ENCODE measurements around the gene IL22RA1. TPM values are rescaled to one million over a fixed set of nuclear protein-coding genes. Genes with fewer than 3 reads are reported as not detected.

The IL22RA1 gene
- polyA plus RNA-seq, 2 of the 4 experiments (the other 2 are of a cell fraction), result 1.5 to 1.7 TPM

- Histone ChIP-seq H3K4me3 (no peak overlapping the region), H3K4me1 (no peaks in the 10 kb centered on the region), H3K9me3 (peaks cover 8% of the 10 kb centered on the region; the same call in 2 of the 3 replicates), H3K4me2 (no peak overlapping the region), H3K27ac (no peak overlapping the region)
- 70% methylated on average over 3 of the region's 3 CpGs for WGBS (ENCODE audit: missing lambda C conversion rate)
- ChIA-PET POLR2A (no interaction called here), CTCF (interaction anchor here (0.6 to 2.3 kb wide), 5 partner anchors 16 to 809 kb away, joined by 3 to 8 read pairs (median 4); no protein-coding TSS in a partner anchor)
- no peak for FAIRE-seq
- DNase-seq (ENCODE audit: low read depth in 1 of 2, low spot score in 1 of 2), result no peak
- TF ChIP-seq NR3C1 (IDR thresholded peaks at IDR 0.05), result no peak
- TF ChIP-seq CHD2 (IDR thresholded peaks at IDR 0.05; ENCODE audit: low read length, partially characterized antibody), result no peak
- no peak for TF ChIP-seq JUNB (IDR thresholded peaks at IDR 0.05)
- no peak for TF ChIP-seq ZC3H11A (IDR thresholded peaks at IDR 0.05)
- no peak for TF ChIP-seq CTCF (IDR thresholded peaks at IDR 0.05)
- no peak for TF ChIP-seq HMGXB4 (CRISPR knock-in tag; IDR thresholded peaks at IDR 0.05; ENCODE audit: borderline replicate concordance)
- TF ChIP-seq CHD4 (IDR thresholded peaks at IDR 0.05; ENCODE audit: borderline replicate concordance), result no peak
- TF ChIP-seq TFCP2L1 (CRISPR knock-in tag; IDR thresholded peaks at IDR 0.05), result no peak
- no peak for TF ChIP-seq ATOH8 (CRISPR knock-in tag; IDR thresholded peaks at IDR 0.05; ENCODE audit: low read depth)
- no peak for TF ChIP-seq CEBPB (IDR thresholded peaks at IDR 0.05)
- TF ChIP-seq MAX (IDR thresholded peaks at IDR 0.05), result no peak
- TF ChIP-seq MAZ (IDR thresholded peaks at IDR 0.05; ENCODE audit: borderline replicate concordance, low read depth, low read length), result no peak
- no peak for TF ChIP-seq TP53 (CRISPR knock-in tag; IDR thresholded peaks at IDR 0.05)
- TF ChIP-seq CBX2 (IDR thresholded peaks at IDR 0.05; ENCODE audit: borderline replicate concordance, low read depth), result no peak
- no peak for TF ChIP-seq SREBF2 (IDR thresholded peaks at IDR 0.05)
- no peak for TF ChIP-seq HOXB13 (CRISPR knock-in tag; IDR thresholded peaks at IDR 0.05; ENCODE audit: low read depth)
- no peak for ATAC-seq
These were observed 8.6 kb downstream of the IL22RA1 start for GRCh38 chr1:24134376-24134775.

- ChIA-PET POLR2A (no interaction called here), CTCF (interaction anchor here (0.7 to 2.3 kb wide), 6 partner anchors 8 to 324 kb away, joined by 3 to 8 read pairs (median 4); no protein-coding TSS in a partner anchor)
- no peaks in the 10 kb centered on the region for H3K4me1 ChIP-seq
- H3K9me3 ChIP-seq, result peaks cover 8% of the 10 kb centered on the region; the same call in 2 of the 3 replicates
- TF ChIP-seq GATA3 (IDR thresholded peaks at IDR 0.05; ENCODE audit: borderline replicate concordance) (no peak), SMC3 (IDR thresholded peaks at IDR 0.05) (no peak), POLR2A (IDR thresholded peaks at IDR 0.05; ENCODE audit: low read length) (no peak), PHF8 (IDR thresholded peaks at IDR 0.05; ENCODE audit: borderline replicate concordance, low read depth) (no peak), HES2 (IDR thresholded peaks at IDR 0.05) (no peak), BCL3 (IDR thresholded peaks at IDR 0.05) (no peak), EP300 (IDR thresholded peaks at IDR 0.05) (no peak), RFX5 (IDR thresholded peaks at IDR 0.05) (no peak), ZSCAN20 (CRISPR knock-in tag; IDR thresholded peaks at IDR 0.05) (no peak), ZFP36 (IDR thresholded peaks at IDR 0.05; ENCODE audit: borderline replicate concordance, partially characterized antibody) (no peak), CBX8 (IDR thresholded peaks at IDR 0.05) (no peak), EHMT2 (IDR thresholded peaks at IDR 0.05; ENCODE audit: low read depth) (no peak), MAX (IDR thresholded peaks at IDR 0.05) (no peak), ESRRA (IDR thresholded peaks at IDR 0.05; ENCODE audit: borderline replicate concordance, low read length) (no peak), SREBF2 (IDR thresholded peaks at IDR 0.05) (no peak), PBX3 (IDR thresholded peaks at IDR 0.05) (no peak), CHD4 (IDR thresholded peaks at IDR 0.05; ENCODE audit: borderline replicate concordance) (no peak)
- H3K4me2 ChIP-seq, result no peak overlapping the region
- H3K4me3 ChIP-seq, result no peak overlapping the region
- H3K27ac ChIP-seq, result no peak overlapping the region
- ATAC-seq (no peak), DNase-seq (ENCODE audit: low read depth in 1 of 2, low spot score in 1 of 2) (no peak), FAIRE-seq (no peak)
- 70% methylated on average over 1 of the region's 1 CpG for WGBS (ENCODE audit: missing lambda C conversion rate)
These were observed 9.1 kb downstream of the IL22RA1 start for GRCh38 chr1:24133819-24134218.

Data from A549 (cell line).